Measurements from ENCODE around the gene SLC38A2.

- TF ChIP-seq ZNF423 (tag by site-specific recombination; IDR thresholded peaks at IDR 0.05): no peak
- TF ChIP-seq CTCF (tag by site-specific recombination; IDR thresholded peaks at IDR 0.05): no peak
- no peak for TF ChIP-seq ZNF621 (tag by site-specific recombination; IDR thresholded peaks at IDR 0.05)
- no peak for TF ChIP-seq ZNF639 (tag by site-specific recombination; IDR thresholded peaks at IDR 0.05)
These were observed 11.5 kb downstream of the SLC38A2 start for GRCh38 chr12:46360908-46361666.
